ENCODE measurements around the gene GPLD1. TPM values are rescaled to one million over a fixed set of nuclear protein-coding genes. Genes with fewer than 3 reads are reported as not detected.

The GPLD1 gene
- total RNA-seq, 1 donor from 2014 or later = 10.6 TPM

DNA sequence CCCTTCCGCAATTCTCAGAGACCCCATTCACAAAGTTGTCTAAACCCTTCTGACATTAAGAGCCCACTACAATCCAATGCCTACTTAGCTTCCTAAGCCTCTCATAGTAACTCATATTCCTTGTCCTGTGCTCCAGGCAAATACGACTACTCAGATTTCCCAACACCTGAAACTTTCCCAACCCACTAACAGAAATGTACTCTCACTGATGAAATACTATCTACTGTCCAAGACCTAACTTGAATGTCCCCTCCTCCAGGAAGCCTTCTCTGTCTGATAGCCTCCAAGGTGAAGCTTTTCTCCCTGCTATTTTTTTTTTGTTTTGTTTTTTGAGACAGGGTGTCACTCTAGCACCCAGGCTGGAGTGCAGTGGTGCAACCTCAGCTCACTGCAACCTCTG lies 30.4 kb downstream of the GPLD1 start:
- DNase-seq (ENCODE audit: low spot score in 2 of 2) = no peak
- no peak for FAIRE-seq

DNA sequence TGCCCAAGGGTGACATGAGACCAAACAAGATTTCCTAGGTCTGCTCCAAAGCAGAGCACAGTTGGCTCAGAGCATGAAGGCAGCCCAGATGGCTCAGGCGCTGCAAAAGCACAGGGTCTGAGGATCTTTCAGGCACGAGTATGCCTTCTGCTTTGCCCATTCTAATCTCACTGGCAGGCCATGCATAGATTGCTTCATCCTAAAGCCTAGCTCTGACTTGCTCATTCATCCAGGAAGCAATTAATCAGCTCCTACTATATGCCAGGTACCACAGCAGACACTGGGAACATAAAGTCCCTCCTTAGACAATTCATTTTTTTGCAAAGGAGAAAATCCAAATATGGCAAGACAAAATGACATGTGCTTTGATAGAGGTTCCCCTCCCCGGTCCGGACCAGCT lies 31.2 kb downstream of the GPLD1 start:
- no peak for FAIRE-seq
- DNase-seq (ENCODE audit: low spot score in 2 of 2) = no peak

DNA sequence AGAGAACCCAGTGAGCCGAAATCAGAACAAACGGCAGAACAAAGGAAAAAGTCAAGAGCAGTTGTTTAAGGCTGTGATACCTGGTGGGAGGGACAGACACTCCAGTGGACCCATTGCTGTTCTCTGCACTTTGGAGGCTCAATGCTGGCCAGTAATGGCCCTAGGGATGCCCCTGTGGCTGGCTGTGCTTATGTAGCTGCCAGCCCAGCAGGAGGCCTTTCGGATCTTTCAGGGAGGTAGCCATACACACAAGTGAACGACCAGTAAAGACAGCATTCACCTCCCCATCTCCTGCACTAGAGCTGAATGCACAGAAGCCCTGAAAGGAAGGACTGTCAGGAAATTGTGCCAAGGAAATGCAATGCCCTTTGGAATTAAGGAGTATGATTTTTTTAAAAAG lies 34.3 kb downstream of the GPLD1 start:
- no peak for DNase-seq (ENCODE audit: low spot score in 2 of 2)

DNA sequence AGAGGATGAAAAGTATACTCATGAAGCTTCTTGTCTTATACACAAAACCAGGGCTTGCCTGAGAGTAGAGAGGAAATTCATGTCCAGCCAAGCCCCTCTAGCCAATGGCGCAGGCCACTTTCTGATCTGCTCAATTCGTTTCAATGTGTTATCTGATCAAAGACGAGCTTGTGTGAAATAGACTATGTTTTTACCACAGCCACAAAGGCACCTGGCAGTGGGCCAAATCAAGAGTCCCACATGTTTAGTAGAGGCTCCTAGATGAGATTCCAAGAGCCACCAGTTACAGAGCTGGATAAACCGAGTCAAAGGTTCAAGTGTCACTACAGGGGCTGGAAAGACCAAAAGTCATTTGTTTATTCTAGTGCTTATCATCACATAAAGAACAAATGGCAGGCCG lies 34.9 kb downstream of the GPLD1 start:
- FAIRE-seq (no peak), DNase-seq (ENCODE audit: low spot score in 2 of 2) (no peak)

More for the DNA sequence above, 34.3 kb downstream of the GPLD1 start:
- no peak for FAIRE-seq

- DNase-seq (ENCODE audit: low spot score in 2 of 2) = no peak
- no peak for FAIRE-seq
Observed at GRCh38 chr6:24453921-24454320, 35.5 kb downstream of the GPLD1 start.

- DNase-seq (ENCODE audit: low spot score in 2 of 2) (no peak), FAIRE-seq (no peak)
Observed at GRCh38 chr6:24451581-24452388, 37.6 kb downstream of the GPLD1 start.

DNA sequence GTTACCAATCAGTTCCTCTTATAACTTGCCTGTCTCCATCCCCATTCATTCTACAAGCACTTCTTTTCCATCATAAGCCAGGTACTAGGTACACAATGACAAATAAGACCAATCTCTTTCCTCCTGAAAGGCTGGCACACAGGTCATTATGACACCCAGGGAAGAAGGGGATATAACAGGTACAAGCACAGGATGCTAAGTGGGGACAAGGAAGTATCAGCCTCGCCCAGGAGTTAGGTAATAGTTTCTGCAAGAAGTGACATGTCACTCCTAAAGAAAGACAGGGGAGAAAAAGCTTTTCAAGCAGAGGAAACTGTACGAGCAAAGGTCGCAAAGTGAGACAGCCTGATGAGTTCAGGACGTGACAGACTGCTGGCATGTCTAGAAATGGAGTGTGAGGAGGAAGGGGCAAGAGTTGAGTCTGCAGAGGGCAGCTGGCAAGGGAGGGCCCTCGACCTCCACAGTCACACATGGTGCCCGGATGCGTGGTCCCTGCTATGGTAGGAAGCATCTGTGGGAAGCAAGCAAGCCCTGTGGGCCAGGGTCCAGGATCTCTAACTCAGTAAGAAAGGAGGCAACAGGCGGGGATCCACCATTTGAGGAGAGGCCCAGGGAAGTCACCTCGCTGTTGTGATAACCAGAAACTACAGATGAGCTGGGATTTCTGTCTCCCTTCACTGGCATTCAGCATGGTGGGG lies 40.4 kb downstream of the GPLD1 start:
- FAIRE-seq (no peak), DNase-seq (ENCODE audit: low spot score in 2 of 2) (no peak)

DNA sequence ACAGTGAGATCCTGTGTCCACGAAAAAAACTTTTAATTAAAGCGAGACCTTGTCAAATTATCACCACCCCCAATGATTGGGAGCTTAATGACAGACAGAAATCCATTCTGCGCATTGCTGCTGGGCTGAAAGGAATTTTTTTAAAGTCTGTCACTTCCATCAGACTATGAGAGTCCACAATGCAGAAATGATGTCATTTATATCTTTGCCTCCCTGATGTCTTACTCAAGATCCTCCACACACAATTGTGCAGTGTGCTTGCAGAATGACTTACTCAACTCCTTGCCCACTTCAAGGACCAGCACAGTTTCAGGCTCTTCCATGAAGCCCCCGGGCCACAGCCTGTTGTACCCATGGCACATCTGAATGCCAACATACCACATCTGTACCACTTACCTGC lies 41.0 kb downstream of the GPLD1 start:
- no peak for FAIRE-seq
- DNase-seq (ENCODE audit: low spot score in 2 of 2) = no peak

DNA sequence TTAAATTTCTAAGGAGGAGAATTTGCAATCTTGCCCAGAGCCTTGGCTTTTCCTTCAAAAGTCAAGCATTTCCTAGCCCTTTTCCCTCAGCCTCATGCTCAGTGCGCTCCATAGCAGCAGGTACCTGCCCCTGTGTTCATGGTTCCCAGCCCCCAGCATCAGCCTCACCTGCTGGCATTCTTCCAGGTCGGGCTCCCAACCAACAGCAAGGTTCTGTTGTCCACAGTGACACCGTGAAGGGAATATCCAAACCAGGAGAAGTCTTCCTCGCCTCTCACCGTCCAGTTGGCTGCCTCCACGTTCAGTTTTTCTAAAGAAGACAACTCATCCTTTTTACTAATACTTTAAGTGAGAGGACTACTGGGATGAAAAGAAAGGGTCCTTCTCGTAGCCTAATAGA lies 42.7 kb downstream of the GPLD1 start:
- FAIRE-seq (no peak), DNase-seq (ENCODE audit: low spot score in 2 of 2) (no peak)

DNA sequence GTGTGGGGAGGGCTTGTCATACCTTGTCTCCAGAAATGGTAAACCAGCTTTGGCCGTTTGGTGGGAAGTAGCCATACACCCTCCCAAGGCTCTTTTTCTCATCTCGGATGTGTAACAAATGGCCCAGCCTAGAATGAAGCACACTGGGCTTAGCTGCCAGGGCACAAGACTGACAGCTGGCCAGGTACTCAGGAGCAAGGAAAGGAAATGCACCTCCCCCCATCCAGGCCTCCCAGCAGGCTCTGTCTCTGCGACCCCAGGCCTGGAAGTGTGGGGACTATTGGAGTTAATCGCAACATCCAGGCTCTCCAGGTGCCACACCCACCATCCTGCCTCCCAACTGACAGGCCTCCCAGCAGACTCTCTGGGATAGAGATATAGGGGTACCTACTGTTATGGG lies 43.7 kb downstream of the GPLD1 start:
- no peak for DNase-seq (ENCODE audit: low spot score in 2 of 2)
- FAIRE-seq = no peak

GRCh38 chr6:24444588-24444987 lies 44.8 kb downstream of the GPLD1 start:
- no peak for FAIRE-seq

DNA sequence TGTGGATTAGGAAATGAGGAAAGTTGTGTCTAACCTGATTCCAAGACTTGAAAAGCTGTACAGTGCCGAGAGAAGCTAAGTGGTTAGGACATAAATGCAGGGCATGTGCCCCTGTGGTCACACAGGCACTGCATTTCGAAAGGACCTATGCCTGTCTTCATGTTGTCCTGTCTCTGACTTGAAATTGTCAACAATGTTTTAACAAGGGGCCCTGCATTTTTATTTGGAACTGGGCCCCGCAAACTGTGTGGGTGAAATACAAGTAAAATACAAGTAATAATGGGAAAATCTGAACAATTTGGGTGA lies 47.8 kb downstream of the GPLD1 start:
- DNase-seq (ENCODE audit: low spot score in 2 of 2) (no peak), FAIRE-seq (no peak)

More at GRCh38 chr6:24444588-24444987, 44.8 kb downstream of the GPLD1 start:
- no peak for DNase-seq (ENCODE audit: low spot score in 2 of 2)

DNA sequence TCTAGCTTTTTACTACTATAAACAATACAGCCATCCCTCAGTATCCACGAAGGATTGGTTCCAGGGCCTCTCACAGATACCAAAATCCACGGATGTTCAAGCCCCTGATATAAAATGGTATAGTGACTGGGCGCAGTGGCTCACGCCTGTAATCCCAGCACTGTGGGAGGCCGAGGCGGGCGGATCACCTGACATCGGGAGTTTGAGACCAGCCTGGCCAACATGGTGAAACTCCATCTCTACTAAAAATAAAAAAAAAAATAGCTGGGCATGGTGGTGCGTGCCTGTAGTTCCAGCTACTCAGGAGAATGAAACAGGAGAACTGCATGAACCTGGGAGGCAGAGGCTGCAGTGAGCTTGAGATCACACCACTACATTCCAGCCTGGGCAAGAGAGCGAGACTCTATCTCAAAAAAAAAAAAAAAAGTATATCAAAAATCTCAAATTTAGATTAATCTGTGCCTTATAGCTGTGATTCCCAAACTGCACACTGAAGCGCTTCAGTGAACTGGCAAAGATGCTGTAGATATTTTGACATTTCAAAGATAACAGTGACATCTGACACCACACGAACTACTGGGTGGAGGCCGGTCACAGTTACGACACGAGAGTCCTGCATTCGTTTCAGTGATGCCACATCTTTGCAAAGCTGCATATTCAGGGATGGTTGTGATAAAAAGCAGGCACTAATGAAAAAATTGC lies 48.3 kb downstream of the GPLD1 start:
- FAIRE-seq = no peak

GRCh38 chr6:24439858-24440539 lies 49.4 kb downstream of the GPLD1 start:
- DNase-seq (ENCODE audit: low spot score in 2 of 2) (no peak), FAIRE-seq (no peak)

More for the DNA sequence above, 48.3 kb downstream of the GPLD1 start:
- no peak for DNase-seq (ENCODE audit: low spot score in 2 of 2)

DNA sequence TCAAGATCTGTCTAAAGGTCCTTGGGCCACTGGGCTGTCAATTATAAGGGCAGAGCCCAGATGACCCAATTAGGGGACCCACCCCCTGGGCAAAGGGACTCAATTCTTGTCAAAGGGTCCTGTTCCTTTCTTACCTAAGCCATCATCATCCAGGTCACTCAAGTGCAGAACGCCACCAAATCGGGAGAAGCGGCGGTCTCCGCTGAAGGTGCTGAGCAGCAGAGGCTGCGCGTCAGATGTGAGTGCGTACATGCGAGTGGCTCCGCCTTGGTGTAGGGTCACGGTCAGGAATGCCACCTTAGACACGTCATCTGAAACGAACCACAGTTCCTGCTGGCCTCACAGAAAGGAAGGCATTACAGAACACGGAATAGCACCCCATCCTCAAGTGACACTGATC lies 52.4 kb downstream of the GPLD1 start:
- FAIRE-seq = no peak

DNA sequence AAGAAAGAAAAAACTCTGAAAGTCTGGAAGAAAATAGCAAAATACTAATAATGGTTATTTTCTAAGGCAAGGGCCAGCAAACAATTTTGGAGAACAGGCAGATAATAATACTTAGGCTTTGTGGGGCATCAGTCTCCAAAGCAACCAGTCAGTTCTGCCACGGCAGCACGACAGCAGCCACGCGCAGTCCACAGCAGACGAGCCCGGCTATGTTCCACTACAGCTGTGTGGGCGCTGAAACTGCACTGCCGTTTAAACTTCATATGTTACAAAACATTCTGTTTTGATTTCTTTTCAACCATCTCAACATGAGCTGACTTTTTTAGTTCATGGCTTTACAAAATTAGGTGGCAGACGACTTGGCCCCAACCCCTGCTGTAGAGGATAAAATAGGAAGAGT lies 56.8 kb downstream of the GPLD1 start:
- DNase-seq (ENCODE audit: low spot score in 2 of 2) (no peak), FAIRE-seq (no peak)

More for the DNA sequence above, 52.4 kb downstream of the GPLD1 start:
- DNase-seq (ENCODE audit: low spot score in 2 of 2) = no peak

GRCh38 chr6:24431045-24431451 lies 58.3 kb downstream of the GPLD1 start:
- FAIRE-seq = no peak
- DNase-seq (ENCODE audit: low spot score in 2 of 2) = no peak

- no peak for FAIRE-seq
- no peak for DNase-seq (ENCODE audit: low spot score in 2 of 2)
Observed at GRCh38 chr6:24430086-24430485, 59.3 kb downstream of the GPLD1 start.

- DNase-seq (ENCODE audit: low spot score in 2 of 2) (no peak), FAIRE-seq (no peak)
Observed at GRCh38 chr6:24429146-24429545, 60.2 kb downstream of the GPLD1 start.

DNA sequence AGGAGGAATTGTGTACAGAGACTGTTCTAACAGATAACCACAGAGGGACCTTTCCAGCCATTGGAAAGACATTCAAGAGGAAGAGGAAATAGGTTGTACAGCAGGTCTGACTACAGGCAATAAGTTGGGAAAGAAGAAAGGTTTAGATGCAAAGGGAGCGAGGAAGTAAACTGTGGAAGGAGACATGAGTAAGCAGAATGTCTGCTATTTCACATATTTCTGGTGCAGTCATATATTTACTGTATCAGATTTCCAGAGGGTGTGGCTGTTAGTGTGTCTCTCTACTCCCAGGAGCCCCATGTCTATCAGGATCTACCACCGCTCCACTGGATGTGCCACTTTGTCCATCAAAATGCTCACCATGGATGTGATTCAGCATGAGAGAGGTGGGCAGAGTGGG lies 60.8 kb downstream of the GPLD1 start:
- FAIRE-seq = no peak
- DNase-seq (ENCODE audit: low spot score in 2 of 2) = no peak
